Osteocyte (in vitro differentiated cells): ENCODE data around the gene ADAM10. TPM values are rescaled to one million over a fixed set of nuclear protein-coding genes. Genes with fewer than 3 reads are reported as not detected.
"Not testable (repeated sequence)": the region's sequence is repeated elsewhere in the genome, so short reads cannot be mapped to it uniquely, and the experiment has no call there.

Experiments
- DNase-seq: peaks from one replicate; pipeline ENCODE4 v3.0.0; 2021; ENCODE audit warnings: mixed read lengths; ENCODE audit not compliant: unreplicated experiment; ENCODE audit errors: extremely low spot score
- H3K27ac Mint-ChIP-seq: one replicate; pipeline ENCODE4 v1.8.0; 2021; ENCODE audit warnings: mild to moderate bottlenecking, mixed read lengths; ENCODE audit not compliant: unreplicated experiment
- H3K27me3 Mint-ChIP-seq: one replicate; pipeline ENCODE4 v1.8.0; 2021; ENCODE audit warnings: mixed read lengths; ENCODE audit not compliant: unreplicated experiment
- H3K36me3 Mint-ChIP-seq: one replicate; pipeline ENCODE4 v1.8.0; 2021; ENCODE audit warnings: mixed read lengths; ENCODE audit not compliant: unreplicated experiment
- H3K4me1 Mint-ChIP-seq: one replicate; pipeline ENCODE4 v1.8.0; 2021; ENCODE audit warnings: mixed read lengths; ENCODE audit not compliant: unreplicated experiment
- H3K4me3 Mint-ChIP-seq: one replicate; pipeline ENCODE4 v1.8.0; 2021; ENCODE audit warnings: mild to moderate bottlenecking, moderate library complexity, mixed read lengths; ENCODE audit not compliant: unreplicated experiment
- H3K9me3 Mint-ChIP-seq: one replicate; pipeline ENCODE4 v1.8.0; 2021; ENCODE audit warnings: mixed read lengths; ENCODE audit not compliant: unreplicated experiment
- total RNA-seq: library from RNA; stranded (reverse); gene quantifications from 2 replicates; pipeline ENCODE4 v1.2.1, GENCODE V29; 2021
- TF ChIP-seq, protein P1 (sequence below): fragments of 200-600 bp; sonication (generic); IDR thresholded peaks from 2 replicates; pipeline ENCODE4 v1.5.0; 2021; ENCODE audit warnings: antibody characterized with exemption, mild to moderate bottlenecking, moderate library complexity

The ADAM10 gene
- total RNA-seq, 1 donor from 2014 or later: 169 TPM

DNA sequence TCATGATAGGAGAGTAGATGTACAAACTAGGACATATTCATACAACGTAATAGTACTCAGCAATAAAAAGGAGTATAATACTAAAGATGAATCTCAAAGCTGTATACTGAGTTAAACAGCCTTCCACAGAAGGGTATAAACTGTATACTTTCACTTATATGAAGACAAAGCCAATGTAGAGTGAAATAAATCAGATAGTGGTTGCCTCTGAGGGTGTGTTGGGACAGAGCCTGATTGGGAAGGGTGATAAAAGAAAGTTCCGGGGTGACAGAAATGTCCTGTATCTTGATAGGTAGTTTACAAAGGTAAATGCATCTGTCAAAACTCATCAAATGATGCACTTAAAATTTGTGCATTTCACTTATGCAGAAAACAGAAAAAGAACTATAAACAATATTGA, 122.5 kb downstream of the ADAM10 start:
- no peak overlapping the region for H3K4me3 Mint-ChIP-seq
- TF ChIP-seq, protein P1, sequence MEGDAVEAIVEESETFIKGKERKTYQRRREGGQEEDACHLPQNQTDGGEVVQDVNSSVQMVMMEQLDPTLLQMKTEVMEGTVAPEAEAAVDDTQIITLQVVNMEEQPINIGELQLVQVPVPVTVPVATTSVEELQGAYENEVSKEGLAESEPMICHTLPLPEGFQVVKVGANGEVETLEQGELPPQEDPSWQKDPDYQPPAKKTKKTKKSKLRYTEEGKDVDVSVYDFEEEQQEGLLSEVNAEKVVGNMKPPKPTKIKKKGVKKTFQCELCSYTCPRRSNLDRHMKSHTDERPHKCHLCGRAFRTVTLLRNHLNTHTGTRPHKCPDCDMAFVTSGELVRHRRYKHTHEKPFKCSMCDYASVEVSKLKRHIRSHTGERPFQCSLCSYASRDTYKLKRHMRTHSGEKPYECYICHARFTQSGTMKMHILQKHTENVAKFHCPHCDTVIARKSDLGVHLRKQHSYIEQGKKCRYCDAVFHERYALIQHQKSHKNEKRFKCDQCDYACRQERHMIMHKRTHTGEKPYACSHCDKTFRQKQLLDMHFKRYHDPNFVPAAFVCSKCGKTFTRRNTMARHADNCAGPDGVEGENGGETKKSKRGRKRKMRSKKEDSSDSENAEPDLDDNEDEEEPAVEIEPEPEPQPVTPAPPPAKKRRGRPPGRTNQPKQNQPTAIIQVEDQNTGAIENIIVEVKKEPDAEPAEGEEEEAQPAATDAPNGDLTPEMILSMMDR: no peak
- no peaks in the 10 kb centered on the region for H3K9me3 Mint-ChIP-seq
- H3K36me3 Mint-ChIP-seq: peaks cover 31% of the 10 kb centered on the region
- H3K27me3 Mint-ChIP-seq: no peaks in the 10 kb centered on the region
- peak overlapping the region; percentile 27 for H3K27ac Mint-ChIP-seq
- DNase-seq: no peak
- H3K4me1 Mint-ChIP-seq: peaks cover 27% of the 10 kb centered on the region

DNA sequence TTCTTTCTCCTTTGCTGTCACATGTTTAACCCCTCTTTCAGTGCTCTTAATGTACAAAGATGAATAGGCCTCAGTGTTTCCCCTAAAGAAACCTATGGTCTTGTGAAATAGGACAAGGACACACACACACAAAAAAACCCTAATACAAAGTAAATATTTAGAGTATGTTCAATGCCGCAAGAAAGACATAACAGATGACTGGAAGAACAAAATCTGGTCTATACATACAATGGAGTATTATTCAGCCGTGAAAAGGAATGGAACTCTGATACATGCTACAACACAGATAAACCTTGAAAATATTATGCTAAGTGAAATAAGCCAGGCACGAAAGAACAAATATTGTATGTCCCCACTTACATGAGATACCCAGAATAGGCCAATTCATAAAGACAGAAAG, 123.1 kb downstream of the ADAM10 start:
- peaks cover 29% of the 10 kb centered on the region for H3K36me3 Mint-ChIP-seq
- no peak for DNase-seq
- H3K4me1 Mint-ChIP-seq: peaks cover 24% of the 10 kb centered on the region
- H3K9me3 Mint-ChIP-seq: no peaks in the 10 kb centered on the region
- TF ChIP-seq, protein P1: no peak
- H3K27me3 Mint-ChIP-seq: no peaks in the 10 kb centered on the region
- no peak overlapping the region for H3K4me3 Mint-ChIP-seq
- no peak overlapping the region for H3K27ac Mint-ChIP-seq

DNA sequence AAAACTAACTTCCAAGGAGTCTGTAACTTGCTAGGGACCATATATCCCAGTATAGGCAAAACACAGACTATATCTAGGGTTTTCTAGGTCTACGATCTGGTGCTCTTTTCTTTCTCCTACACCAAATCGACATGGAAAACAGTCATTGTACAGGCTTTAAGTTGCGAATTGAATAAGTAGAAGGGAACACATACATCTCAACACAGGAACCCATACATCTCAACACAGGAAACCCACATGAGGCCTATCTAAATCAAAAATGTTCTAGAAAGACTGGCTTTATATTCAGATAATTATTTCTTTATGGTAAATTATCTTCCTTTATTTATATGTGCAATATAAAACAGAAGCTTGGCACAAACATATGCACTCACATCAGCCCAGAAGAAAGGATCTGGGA, 126.6 kb downstream of the ADAM10 start:
- H3K4me3 Mint-ChIP-seq: no peak overlapping the region
- H3K4me1 Mint-ChIP-seq: peaks cover 9% of the 10 kb centered on the region
- H3K27ac Mint-ChIP-seq: no peak overlapping the region
- TF ChIP-seq, protein P1: no peak
- no peaks in the 10 kb centered on the region for H3K27me3 Mint-ChIP-seq
- peaks cover 14% of the 10 kb centered on the region for H3K9me3 Mint-ChIP-seq
- H3K36me3 Mint-ChIP-seq: peaks cover 42% of the 10 kb centered on the region
- no peak for DNase-seq

DNA sequence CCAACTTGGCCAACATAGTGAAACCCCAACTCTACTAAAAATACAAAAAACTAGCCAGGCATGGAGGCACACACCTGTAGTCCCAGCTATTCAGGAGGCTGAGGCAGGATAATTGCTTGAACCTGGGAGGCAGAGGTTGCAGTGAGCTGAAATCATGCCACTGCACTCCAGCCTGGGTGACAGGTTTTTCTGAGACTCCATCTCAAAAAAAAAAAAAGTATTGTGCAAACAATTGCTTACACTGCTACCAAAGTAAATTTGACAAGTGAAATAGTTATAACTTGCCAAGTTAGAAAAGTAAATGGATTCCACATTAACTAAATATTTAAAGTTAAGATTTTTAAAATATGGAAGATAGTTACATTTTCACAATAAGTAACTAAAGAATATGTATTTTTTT, 129.2 kb downstream of the ADAM10 start:
- not testable (repeated sequence) for H3K4me3 Mint-ChIP-seq, H3K4me1 Mint-ChIP-seq, DNase-seq, H3K27ac Mint-ChIP-seq, H3K27me3 Mint-ChIP-seq
- peaks cover 30% of the 10 kb centered on the region for H3K9me3 Mint-ChIP-seq
- H3K36me3 Mint-ChIP-seq: peaks cover 50% of the 10 kb centered on the region

DNA sequence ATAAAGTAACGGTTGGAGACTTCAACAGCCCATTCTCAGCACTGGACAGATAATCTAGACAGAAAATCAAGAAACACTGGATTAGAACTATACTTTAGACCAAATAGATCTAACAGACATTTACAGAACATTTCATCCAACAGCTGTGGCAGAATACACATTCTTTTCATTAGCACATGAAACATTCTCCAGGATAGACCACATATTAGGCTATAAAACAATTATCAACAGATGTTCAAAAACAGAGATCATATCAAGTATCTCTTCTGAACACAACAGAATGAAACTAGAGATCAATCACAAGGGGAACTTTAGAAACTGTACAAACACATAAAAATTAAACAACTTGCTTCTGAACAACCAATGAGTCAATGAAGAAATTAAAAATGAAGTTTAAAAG, 133.3 kb downstream of the ADAM10 start:
- TF ChIP-seq, protein P1: no peak
- no peak for DNase-seq
- H3K9me3 Mint-ChIP-seq: peaks cover 46% of the 10 kb centered on the region
- no peak overlapping the region for H3K27ac Mint-ChIP-seq
- no peaks in the 10 kb centered on the region for H3K4me1 Mint-ChIP-seq
- no peak overlapping the region for H3K4me3 Mint-ChIP-seq
- H3K27me3 Mint-ChIP-seq: no peaks in the 10 kb centered on the region
- peaks cover 58% of the 10 kb centered on the region for H3K36me3 Mint-ChIP-seq
